Measurements from ENCODE around the gene CPE.

Gene CPE

DNA sequence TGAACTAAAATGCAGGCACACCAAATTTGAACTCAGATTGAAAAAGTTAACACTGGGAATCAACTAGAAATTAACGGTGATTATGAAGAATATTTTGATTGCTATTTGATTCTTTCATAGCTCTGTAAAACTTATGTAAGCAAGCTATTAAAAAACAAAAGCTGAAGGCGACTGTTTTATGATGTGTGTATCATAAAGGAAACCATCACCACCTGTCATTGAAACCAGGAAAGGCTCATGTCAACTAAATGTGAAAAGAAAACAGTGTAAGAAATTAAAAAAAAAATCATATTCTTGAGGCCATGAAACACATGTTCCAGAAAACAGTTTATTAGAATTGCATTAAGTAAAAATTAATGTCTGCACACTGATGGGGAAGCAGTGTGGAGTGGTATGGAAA is 24.2 kb downstream of the CPE start:
- in situ Hi-C loops (cut with MboI; ENCODE audit: low sequenced_read_pairs) = no loop called here

DNA sequence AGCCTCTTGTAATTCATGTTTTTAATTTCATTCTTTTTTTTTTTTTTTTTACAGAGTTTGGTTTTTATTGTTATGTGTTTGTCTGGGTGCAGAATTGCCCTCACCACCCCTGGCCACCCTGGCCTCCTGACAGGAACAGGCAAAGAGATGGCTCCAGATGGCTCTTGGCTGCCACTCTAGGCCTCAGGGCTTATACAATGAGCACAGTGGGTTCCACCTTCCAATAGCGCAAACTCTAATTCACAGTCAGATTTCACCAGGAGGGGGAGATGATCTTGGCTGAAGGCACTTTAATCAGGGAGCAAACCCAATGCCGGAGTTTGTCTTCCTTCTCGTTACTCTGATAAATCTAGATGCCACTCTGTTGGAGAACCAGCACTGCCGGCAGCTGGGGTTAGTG is 24.8 kb downstream of the CPE start:
- in situ Hi-C loops (cut with MboI; ENCODE audit: low sequenced_read_pairs) = no loop called here

DNA sequence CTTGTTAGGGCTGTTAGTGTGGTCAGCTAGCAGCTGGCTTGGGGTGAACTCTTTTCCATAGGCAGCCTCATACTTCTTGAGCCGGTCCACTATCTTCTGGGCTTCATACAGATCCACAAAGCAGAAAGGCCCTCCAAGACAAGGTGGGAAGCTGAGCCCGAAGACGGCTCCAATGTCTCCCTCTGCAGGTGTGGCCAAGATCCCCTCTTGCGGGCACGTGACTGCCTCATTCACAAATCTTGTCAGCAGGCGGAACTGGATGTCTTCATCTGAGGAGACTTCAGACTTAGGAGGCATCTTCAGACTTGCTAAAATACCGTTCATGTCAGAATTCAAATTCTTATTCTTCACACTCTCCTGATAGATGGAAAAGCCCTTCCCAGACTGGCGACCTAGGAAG is 25.3 kb downstream of the CPE start:
- in situ Hi-C loops (cut with MboI; ENCODE audit: low sequenced_read_pairs) = no loop called here

DNA sequence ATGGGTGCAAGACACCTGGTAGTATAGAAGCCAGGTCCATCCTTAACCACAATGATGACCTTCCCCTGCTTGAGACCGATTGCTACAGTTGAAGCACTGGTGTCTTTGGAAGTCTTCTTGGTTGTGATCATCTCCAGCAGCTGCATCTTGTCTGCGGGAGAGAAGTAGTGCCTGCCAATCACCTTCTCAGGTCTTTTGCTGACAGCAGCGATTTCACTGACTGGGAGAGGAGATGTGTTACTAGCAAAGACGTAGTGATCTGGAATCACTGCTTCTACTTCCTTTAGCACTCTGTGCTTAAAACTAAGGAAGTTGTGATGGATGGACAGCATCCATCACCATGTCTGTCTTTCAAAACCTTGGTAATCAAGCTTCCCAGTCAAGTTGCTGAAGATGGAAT is 25.9 kb downstream of the CPE start:
- in situ Hi-C loops (cut with MboI; ENCODE audit: low sequenced_read_pairs) = no loop called here

DNA sequence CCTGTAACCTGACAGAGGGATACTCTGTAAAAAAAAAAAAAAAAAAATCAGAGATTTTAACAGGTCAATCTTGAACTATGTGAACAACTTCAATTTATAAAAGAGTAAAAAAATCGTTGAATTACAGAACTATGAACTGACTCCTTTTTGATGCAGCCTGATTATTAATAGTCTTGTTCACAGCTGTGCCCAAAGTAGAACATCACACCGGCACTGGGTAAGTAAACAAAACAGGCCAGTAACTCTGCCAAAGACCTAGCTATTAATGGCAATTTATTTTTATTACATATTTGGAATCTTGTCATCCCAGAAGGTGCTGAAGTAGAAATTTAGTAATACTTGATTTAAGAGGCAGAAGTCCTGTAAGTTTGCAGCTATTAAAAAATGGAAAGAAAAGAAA is 31.4 kb downstream of the CPE start:
- in situ Hi-C loops (cut with MboI; ENCODE audit: low sequenced_read_pairs) = no loop called here

DNA sequence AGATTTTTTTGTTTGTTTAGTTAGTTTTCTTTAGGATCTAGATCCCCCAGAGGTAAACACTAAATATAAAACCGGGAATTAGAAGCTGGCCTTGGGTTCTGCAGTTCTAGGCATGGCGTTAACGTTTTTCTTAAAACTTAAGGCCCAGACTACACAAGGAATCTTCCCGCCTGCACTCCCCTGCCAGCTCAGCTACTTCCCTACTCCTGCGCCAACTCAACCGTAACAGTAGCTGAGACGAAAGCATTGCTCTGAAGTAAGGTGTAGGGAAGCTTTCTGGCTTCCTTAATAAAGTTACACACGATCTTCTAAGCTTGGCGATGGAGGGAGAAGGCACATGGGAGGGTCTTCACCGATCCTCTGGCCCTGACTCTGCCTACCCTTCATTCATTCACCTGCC is 37.1 kb downstream of the CPE start:
- in situ Hi-C loops (cut with MboI; ENCODE audit: low sequenced_read_pairs) = no loop called here

DNA sequence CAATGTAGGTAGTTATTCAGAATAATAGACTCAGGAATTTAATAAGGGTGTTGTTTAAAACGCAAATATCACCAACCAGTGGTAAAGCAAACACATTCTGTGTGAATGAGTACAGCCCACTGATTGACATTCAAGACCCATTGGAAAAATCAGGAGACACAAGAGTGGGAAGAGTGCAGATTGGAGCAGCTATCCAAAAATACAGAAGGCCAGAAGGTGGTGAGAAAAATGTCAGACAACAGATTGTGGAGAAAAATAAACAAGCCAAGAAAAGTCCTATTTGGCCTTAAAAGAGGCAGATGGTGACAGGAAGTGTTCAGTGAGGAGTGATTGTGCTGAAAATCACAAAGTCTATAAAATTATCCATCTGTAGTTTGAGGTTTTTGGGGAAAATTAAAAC is 39.3 kb downstream of the CPE start:
- in situ Hi-C loops (cut with MboI; ENCODE audit: low sequenced_read_pairs) = no loop called here

DNA sequence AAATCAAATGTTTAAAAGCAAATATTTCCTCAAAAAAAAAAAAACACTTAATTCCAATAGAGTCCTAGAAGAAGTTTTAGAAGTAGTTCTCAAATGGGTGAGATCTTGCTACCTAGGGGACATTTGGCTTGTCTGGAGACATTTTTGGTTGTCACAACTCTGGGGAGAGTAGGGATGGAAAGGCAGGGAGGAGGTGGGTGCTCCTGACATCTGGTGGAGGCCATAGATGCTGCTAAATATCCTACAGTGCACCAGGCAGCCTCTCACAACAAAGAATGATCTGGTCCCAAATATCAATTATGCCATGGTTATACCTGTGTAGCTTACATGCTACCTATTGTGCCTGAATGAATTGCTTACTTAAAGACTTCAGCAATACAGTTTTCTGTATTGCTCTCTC is 46.8 kb downstream of the CPE start:
- in situ Hi-C loops (cut with MboI; ENCODE audit: low sequenced_read_pairs) = no loop called here

DNA sequence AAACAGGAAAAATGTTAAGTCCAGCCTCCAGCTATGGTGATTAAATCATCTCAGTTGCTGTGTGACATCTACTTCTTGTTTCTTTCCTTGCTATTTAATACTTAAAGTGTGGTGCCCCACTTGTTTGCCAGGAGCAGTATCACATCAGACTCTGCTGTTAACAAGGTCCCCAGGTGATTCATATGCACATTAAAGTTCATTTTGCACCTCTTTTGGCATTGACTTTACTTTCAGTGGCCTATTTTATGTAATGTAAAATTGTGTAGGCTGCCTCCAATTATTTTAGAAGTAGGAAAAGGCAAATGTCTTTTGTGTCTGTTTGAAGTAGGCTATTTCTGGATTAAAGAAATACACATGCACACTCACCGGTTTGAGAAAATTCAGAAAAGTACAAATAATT is 47.5 kb downstream of the CPE start:
- in situ Hi-C loops (cut with MboI; ENCODE audit: low sequenced_read_pairs) = no loop called here

DNA sequence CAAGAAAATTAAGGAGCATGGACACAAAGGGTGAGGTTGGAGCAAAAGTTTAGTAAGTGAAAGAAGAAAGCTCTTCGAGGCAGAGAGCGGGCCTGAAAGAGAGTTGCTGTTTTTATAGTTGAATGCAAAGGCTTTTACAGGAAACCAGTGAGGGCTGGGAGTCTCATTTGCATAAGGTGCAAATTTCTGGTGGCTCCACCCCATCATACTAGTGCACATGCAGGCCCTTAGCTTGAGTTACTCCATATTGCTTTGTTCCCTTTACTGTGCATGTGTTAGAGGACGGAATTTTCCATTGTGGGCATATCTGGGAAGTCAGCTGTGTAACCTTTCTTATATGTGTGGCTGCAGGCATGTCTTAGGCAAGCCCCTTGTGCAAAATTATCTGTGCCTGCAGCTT is 48.0 kb downstream of the CPE start:
- in situ Hi-C loops (cut with MboI; ENCODE audit: low sequenced_read_pairs) = no loop called here

DNA sequence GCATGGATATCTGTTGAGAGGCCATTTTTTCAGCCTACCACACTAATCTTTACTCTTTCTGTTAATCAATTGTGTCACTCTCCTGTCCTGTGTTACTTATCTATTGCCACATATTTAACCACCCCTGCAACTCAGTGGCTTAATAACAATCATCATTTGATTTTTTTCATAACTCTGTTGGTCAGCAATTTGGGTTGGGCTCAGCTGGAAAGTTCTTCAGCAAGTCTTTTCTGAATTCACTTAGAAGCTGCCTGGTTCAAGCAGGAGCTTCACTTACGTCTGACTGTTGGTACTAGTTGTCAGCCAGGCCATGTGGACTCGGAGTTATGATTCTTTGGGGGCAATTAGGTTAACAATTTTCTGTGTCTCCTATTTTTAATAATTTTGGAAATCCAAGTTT is 50.1 kb downstream of the CPE start:
- in situ Hi-C loops (cut with MboI; ENCODE audit: low sequenced_read_pairs) = no loop called here

DNA sequence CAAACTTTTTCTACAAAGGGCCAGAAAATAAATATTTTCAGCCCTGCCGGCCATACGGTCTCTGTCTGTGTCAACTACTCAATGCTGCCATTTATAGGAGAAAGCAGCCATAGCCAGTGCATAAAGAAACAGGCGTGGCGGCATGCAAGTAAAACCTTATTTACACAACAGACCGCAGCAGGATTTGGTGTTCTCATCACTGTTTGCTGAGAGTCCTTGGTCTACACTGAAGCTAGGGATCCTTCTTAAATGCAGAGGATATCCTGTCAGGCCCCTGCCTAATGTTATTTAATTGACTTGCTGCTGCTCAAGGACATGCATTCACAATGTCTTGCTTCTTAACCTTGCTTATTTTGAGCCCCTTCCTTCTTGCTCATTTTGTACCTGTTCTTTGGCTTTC is 54.7 kb downstream of the CPE start:
- in situ Hi-C loops (cut with MboI; ENCODE audit: low sequenced_read_pairs) = no loop called here

DNA sequence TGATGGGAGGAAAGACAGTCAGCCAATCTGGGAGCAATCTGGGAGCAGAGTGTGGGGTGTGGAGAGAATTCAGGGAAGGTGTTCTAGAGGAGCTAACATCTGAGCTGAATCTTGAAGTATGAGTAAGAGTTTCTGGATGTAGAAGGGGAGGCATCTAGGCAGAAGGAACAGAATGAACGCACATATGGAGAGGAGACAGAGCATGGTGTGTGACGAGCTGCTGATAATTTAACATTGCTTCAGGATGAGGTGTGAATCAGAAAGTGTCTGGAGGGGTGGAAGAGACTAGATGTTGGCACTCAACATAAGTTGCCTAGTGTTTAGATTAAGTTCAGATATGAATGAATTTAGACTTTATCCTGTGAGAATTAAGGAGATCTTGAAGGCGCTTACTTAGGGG is 58.9 kb downstream of the CPE start:
- in situ Hi-C loops (cut with MboI; ENCODE audit: low sequenced_read_pairs) = no loop called here

DNA sequence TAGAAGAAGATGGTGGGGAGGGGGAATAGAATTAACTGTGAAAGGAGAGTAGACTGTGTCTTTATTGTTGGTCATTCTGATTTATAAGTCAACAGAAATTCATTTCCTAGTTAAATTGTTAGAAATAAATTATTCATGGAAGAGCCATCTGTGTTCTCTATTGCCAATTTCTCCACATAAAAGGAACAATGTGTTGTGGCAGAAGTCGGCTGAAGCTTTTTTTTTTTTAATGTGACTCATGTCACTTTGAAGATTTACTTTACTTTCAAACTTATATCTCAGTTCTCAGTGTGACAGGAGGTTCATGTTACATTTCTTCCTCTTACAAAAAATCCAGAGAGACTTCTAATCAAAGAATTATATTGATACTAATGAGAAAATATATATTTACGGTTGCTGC is 60.5 kb downstream of the CPE start:
- in situ Hi-C loops (cut with MboI; ENCODE audit: low sequenced_read_pairs) = no loop called here

DNA sequence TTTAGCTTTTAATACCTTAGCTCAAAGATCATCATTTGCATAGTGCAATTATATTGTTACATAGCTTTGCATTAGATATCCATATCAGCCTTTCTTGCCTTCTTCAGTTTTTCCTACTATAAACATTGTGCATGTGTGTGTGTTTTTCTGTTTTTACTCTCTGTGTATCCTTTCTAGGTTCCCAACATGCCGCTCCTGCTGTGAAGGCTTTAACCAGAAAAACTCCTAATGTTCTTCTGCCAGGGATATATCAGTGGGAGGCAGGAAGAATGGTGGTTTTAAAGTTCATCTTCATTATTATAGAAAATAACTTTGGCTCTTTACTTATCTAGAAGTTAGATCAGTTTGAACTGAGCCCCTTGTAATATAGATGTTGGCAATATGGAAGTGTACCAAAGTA is 61.2 kb downstream of the CPE start:
- in situ Hi-C loops (cut with MboI; ENCODE audit: low sequenced_read_pairs) = no loop called here

DNA sequence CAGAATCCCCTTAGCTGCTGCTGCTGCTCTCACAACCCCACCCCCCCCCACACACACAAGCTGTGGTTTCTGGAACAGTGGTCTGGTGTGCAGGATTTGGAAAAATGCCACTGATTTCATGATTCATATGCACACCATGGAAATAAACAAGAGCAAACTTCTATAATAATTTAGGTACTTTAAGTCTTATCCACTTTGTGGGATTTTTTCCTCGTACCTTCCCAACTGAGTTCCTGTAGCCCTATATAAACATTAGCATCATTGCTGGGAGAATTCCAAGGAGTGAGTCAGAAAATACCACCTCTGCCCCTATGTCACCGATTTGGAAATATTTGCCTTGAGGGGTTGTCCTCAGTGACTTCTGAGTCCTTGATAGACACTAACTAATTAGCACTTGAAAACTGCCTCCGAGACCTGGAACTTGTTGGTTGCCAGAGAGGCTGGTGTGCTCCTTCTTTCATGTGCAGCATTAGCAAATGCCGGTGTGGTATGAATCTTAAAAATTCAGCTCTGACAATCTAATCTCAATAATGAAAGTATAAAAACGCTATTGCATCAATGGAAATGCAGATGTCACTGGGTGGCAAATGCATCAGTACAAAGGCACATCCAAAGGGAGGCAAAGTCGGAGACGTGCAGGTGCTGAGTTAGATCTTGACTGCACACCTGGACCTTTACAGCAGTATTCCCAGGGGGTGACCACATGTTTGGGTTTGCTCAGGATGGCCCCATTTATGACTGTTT is 61.8 kb downstream of the CPE start:
- in situ Hi-C loops (cut with MboI; ENCODE audit: low sequenced_read_pairs) = no loop called here

DNA sequence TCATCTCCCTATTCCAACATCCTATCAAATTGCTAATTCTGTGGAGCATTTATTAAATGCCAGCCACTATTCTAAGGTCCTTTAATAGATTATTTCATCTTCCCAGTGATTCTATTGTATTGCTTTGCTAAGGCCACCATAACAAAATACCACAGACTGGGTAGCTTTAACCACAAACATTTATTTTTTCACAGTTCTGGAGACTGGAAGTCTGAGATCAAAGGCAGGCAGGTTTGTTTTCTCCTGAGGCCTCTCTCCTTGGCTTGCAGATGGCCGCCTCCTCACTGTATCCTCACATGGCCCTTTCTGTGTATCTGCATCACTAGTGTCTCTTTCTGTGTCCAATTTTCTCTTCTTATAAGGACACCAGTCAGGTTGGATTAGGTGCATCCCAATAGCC is 64.5 kb downstream of the CPE start:
- in situ Hi-C loops (cut with MboI; ENCODE audit: low sequenced_read_pairs) = no loop called here

DNA sequence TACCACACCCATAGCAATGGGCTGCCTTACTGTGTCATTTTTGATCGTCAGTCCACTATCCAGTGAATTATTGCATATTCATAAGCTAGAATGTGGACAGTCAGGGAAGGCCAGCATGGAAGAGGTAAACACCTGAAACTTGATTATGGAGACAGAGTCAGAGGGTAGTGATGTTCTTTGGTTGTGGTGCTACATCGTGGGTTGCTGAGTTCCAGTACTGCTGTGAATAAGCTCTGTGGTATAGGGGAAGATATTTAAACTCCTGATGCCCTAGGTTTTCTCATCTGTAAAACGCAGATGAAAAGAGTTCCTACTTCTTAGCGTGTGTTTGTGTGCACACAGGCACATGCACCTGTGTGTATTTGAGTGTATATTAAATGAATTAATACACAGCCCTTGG is 69.9 kb downstream of the CPE start:
- in situ Hi-C loops (cut with MboI; ENCODE audit: low sequenced_read_pairs) = no loop called here

DNA sequence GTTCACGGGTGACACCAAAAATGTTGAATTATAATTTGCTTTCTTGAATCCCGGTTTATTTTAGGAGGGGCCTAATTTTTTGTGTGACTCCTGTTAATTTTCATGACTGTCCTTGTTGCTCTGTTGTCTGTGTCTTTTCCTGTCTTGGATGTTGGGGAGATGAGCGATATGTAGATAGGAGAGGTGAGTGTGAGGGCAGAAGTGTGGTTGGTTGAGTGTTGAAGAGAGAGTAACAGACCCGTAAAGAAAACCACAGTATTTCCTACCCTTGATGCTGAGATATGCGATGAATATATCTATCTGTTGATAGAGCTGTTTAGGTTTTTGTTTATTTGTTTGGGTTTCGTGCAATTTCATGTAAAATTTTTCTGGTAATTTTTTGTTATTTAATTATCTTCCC is 70.5 kb downstream of the CPE start:
- in situ Hi-C loops (cut with MboI; ENCODE audit: low sequenced_read_pairs) = no loop called here

DNA sequence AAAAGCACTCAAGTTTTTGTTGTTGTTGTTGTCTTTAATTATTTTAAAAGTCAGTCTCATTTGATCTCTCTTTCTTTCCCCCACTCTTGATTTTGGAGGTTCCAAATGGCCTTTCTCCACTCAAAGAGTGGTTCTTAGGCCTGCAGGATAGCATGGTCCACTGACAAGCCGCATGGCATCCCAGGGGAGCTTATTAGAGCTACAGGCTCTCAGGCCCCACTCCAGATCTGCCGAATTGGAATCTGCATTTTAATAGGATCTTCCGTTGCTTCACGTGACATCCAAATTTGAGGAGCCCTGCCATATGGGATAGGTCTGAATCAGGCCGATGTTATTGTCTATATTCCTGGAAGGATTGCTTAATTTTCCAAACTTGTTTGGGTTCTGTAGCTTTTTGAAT is 72.1 kb downstream of the CPE start:
- in situ Hi-C loops (cut with MboI; ENCODE audit: low sequenced_read_pairs) = loop anchor here (25.0 kb wide), 1 partner anchor 314 kb away; no protein-coding TSS in a partner anchor

DNA sequence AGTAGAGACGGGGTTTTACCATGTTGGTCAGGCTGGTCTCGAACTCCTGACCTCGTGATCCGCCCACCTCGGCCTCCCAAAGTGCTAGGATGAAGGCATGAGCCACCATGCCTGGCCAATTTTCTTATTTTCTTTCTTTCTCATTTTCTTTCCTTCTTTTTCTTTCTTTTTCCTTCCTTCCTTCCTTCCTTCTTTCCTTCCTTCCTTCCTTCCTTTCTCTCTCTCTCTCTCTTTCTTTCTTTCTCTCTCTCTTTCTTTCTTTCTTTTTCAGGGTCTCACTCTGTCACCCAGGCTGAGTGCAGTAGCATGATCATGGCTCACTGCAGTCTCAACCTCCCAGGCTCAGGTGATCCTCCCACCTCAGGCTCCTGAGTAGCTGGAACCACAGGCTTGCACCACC is 74.3 kb downstream of the CPE start:
- in situ Hi-C loops (cut with MboI; ENCODE audit: low sequenced_read_pairs) = loop anchor here (25.0 kb wide), 1 partner anchor 316 kb away; no protein-coding TSS in a partner anchor

DNA sequence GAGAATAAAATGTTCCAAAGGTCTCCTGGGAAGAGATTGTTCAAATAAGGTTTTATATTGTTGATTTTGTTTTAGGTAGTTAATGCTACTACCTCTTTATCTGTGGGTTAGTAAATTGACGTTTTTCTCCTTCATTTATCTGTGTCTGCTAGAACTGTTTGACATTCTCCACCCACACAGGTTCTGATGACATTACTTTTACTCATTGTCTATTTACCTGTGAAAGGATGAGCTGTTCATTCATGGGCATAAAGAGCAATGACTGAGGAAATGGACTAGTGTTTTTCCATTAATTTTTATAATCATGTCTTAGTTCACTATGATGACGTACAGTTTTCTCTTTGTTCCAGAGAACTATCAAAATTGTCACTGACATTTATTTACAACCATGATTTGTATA is 75.6 kb downstream of the CPE start:
- in situ Hi-C loops (cut with MboI; ENCODE audit: low sequenced_read_pairs) = loop anchor here (25.0 kb wide), 1 partner anchor 317 kb away; no protein-coding TSS in a partner anchor

DNA sequence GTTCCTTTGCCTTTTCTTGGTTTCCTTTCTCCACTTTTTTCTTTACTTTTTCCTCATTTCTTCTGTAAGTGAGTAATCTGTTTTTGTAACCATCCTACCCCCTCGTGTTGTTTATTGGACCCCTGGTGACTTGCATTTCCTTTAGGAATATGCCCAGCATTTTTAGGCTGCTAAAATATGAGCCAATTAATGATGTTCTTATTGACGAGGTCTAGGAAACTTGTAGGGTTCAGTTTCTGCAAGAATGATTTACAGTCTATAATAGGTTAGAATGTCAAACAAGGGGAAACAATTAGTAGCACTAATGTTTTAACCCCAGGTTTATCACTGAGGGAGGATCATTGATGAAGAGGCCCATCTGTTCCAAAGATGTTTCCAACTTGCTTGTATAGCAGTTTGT is 79.0 kb downstream of the CPE start:
- in situ Hi-C loops (cut with MboI; ENCODE audit: low sequenced_read_pairs) = loop anchor here (25.0 kb wide), 1 partner anchor 320 kb away; no protein-coding TSS in a partner anchor
